AG10803 (cell line): ENCODE measurements around the gene KCNMA1.

Experiments
- DNase-seq: peaks from one replicate; pipeline ENCODE4 v3.0.0; 2010; ENCODE audit warnings: low read depth
- H3K4me3 ChIP-seq: 2 replicates; pipeline ENCODE4 v1.5.1; 2011; ENCODE audit warnings: mild to moderate bottlenecking, low read length, control low read depth
- CTCF ChIP-seq: conservative IDR thresholded peaks from 2 replicates; pipeline ENCODE4 v1.5.1; 2011; ENCODE audit warnings: mild to moderate bottlenecking, low read length, control low read depth, inconsistent platforms

KCNMA1 gene

GRCh38 chr10:77647543-77648293 is 10.1 kb upstream of the KCNMA1 start:
- no peak for DNase-seq
- TF ChIP-seq CTCF: no peak
- H3K4me3 ChIP-seq: no peak overlapping the region

GRCh38 chr10:77644557-77645243 is 7.1 kb upstream of the KCNMA1 start:
- no peak for TF ChIP-seq CTCF
- peak; percentile 44 for DNase-seq
- H3K4me3 ChIP-seq: no peak overlapping the region

- H3K4me3 ChIP-seq: no peak overlapping the region
- DNase-seq: peak; percentile 73
- peak; percentile 67 for TF ChIP-seq CTCF
Observed at GRCh38 chr10:77643795-77644468, 6.3 kb upstream of the KCNMA1 start.

- peak; percentile 75 for TF ChIP-seq CTCF
- peak; percentile 73 for DNase-seq
- H3K4me3 ChIP-seq: no peak overlapping the region
Observed at GRCh38 chr10:77641788-77642397, 4.3 kb upstream of the KCNMA1 start.

GRCh38 chr10:77641344-77641743 is 3.7 kb upstream of the KCNMA1 start:
- no peak for TF ChIP-seq CTCF
- H3K4me3 ChIP-seq: no peak overlapping the region
- no peak for DNase-seq

GRCh38 chr10:77640167-77640566 is 2.6 kb upstream of the KCNMA1 start:
- TF ChIP-seq CTCF: no peak
- DNase-seq: no peak
- no peak overlapping the region for H3K4me3 ChIP-seq
